Heart left ventricle (tissue), 16 donors: ENCODE results near the gene ZBTB7C. TPM values are rescaled to one million over a fixed set of nuclear protein-coding genes. Genes with fewer than 3 reads are reported as not detected.

Experiments used
- ATAC-seq, 4 donors: fragments of 200-7000 bp; cut with Tn5 transposase; one replicate each; pipeline ENCODE4 v1.9.1; 2020 to 2022; ENCODE audit warnings: moderate library complexity in 4 of 4, mild to moderate bottlenecking in 3 of 4, moderate number of reproducible peaks in 1 of 4
- DNase-seq, 5 donors: peaks; one replicate each; pipeline ENCODE4 v3.0.0-alpha.2; 2020
- H3K27ac ChIP-seq, 12 donors: fragments of 200-600 bp; sonication (generic) in 4 of 12; one replicate each; pipeline versions ENCODE4 v1.5.0 to v1.8.0; 2016 to 2022; ENCODE audit warnings: mild to moderate bottlenecking in 2 of 12
- H3K27me3 ChIP-seq, 9 donors: fragments of 200-600 bp; sonication (generic) in 2 of 9; one replicate each; pipeline versions ENCODE4 v1.5.1 to v1.8.0; 2016 to 2022; ENCODE audit warnings: mild to moderate bottlenecking in 3 of 9
- H3K36me3 ChIP-seq, 9 donors: fragments of 200-600 bp; sonication (generic) in 2 of 9; one replicate each; pipeline versions ENCODE4 v1.5.0 to v1.8.0; 2018 to 2022; ENCODE audit warnings: mild to moderate bottlenecking in 2 of 9
- H3K4me1 ChIP-seq, 12 donors: fragments of 200-600 bp; sonication (generic) in 4 of 12; one replicate each; pipeline versions ENCODE4 v1.5.0 to v1.8.0; 2016 to 2022; ENCODE audit warnings: mild to moderate bottlenecking in 3 of 12
- H3K4me3 ChIP-seq, 12 donors: fragments of 200-600 bp; sonication (generic) in 4 of 12; one replicate each; pipeline versions ENCODE4 v1.5.0 to v1.8.0; 2017 to 2022; ENCODE audit warnings: mild to moderate bottlenecking in 9 of 12, moderate library complexity in 4 of 12
- H3K9me3 ChIP-seq, 12 donors: fragments of 200-600 bp; sonication (generic) in 4 of 12; one replicate each; pipeline versions ENCODE4 v1.5.0 to v1.8.0; 2016 to 2022; ENCODE audit warnings: mild to moderate bottlenecking in 1 of 12
- CTCF ChIP-seq, 12 donors: fragments of 200-600 bp; sonication (generic) in 4 of 12; IDR thresholded peaks; one replicate each; pipeline versions ENCODE4 v1.5.0 to v1.8.0; 2018 to 2022; ENCODE audit warnings: antibody characterized with exemption in 12 of 12, mild to moderate bottlenecking in 5 of 12
- POLR2A ChIP-seq, 2 donors: fragments of 450-650 bp; IDR thresholded peaks; one replicate each; pipeline ENCODE4 v1.6.1; 2017; ENCODE audit warnings: antibody characterized with exemption in 2 of 2, mild to moderate bottlenecking in 2 of 2, moderate library complexity in 2 of 2
- WGBS, 4 donors: extraction: QIAGEN DNeasy Blood & Tissue Kit in 2 of 4; methylation state at CpG; one replicate each; pipeline versions ENCODE4 v1.1.5 to v1.1.7; 2013 to 2018; 5-methylcytosine and 5-hydroxymethylcytosine counted together
- intact Hi-C, 10 donors: fragments of 100-400 bp; cut with DNase I; formaldehyde crosslinking; loops; one replicate each; pipeline versions ENCODE4 v1.11.1 to v1.14.2; 2022
- long read RNA-seq, 3 donors: library from polyadenylated mRNA; unstranded; transcript quantifications; one replicate each; pipeline ENCODE4 v2.0.0, GENCODE V29; 2020 to 2021
- polyA plus RNA-seq, 2 donors: library from polyadenylated mRNA; stranded (reverse); fragments of 200-250 nt; gene quantifications; one replicate each; pipeline ENCODE4 v1.2.3, GENCODE V29; 2013
- total RNA-seq, 9 donors: library from RNA; depleted of rRNA in 2 of 9; stranded (reverse); fragments of >200 nt in 2 of 9; fragmentation: NEBNext Ultra II Directional in 3 of 9; extraction: Animal tissue kit (Norgen Biotek cat#: 25700) in 3 of 9; gene quantifications; one replicate each; pipeline versions ENCODE4 v1.1.0 to v1.2.4, GENCODE V29; 2016 to 2023
- donor health status: ischemic (EF 13 %, LVEDD 7.1; RV severe dilation, severe dysfunction).
- donor health status: healthy with polysubstance abuse.
- donor health status: DM: no; HTN: yes; CAD: no.
- donor health status: DM: no; HTN: no; CAD: no.
- donor health status: ischemic (EF 25% LVEDD 6.9; RV normal size, moderate dysfunction).
- donor health status: ischemic (EF 25% LVEDD 5.7; RV mildly dilated, moderate dysfunction).
- donor health status: healthy.
- donor health status: DM: yes; HTN: yes; CAD: no.
- donor health status: ischemic (EF 35%, LVEDD 5.7; RV mildly dilated, moderate dysfunction).
- donor health status: nonischemic (EF 11% LVEDD 7.7; RV severe dilation, severe dysfunction).
- donor health status: DM: yes; HTN: yes; CAD: no.
- donor health status: PGD.
- donor health status: ischemic (EF 29% LVEDD 5.4; RV normal size, mild dysfunction).
- donor health status: nonischemic (EF 23%, LVEDD 6.1; RV moderate dilation, normal function).

The ZBTB7C gene
- 1 to 10 TPM; 1.9 to 7.5 (median 2.4) TPM for total RNA-seq
- under 1 TPM; 0.68 to 0.99 TPM for polyA plus RNA-seq
- long read RNA-seq, donor 1, partial matches to known transcripts = 0 of 2 reads
- long read RNA-seq, donor 1, other reads (novel, unspliced or antisense) = 2 of 2 reads
- long read RNA-seq, donor 2, partial matches to known transcripts = 0 of 7 reads
- long read RNA-seq, donor 2, other reads (novel, unspliced or antisense) = 7 of 7 reads
- long read RNA-seq, donor 3, partial matches to known transcripts = 0 of 3 reads
- long read RNA-seq, donor 3, other reads (novel, unspliced or antisense) = 3 of 3 reads

GRCh38 chr18:48408727-48409590 is at the start of gene ZBTB7C:
Gene ZBTB7C (minus strand): TSS chr18:48409383.
- TF ChIP-seq CTCF (IDR thresholded peaks at IDR 0.05) (no peak), POLR2A (IDR thresholded peaks at IDR 0.05) (no peak)
- no peaks in the 10 kb centered on the region for H3K36me3 ChIP-seq
- H3K4me3 ChIP-seq = peak within 1 kb of the TSS; percentile 68 to 87 (median 78)
- peaks cover 0 to 53% (median 5%) of the 10 kb centered on the region in 9 donors for H3K27me3 ChIP-seq
- peaks cover 0 to 26% (median 12%) of the 10 kb centered on the region in 12 donors for H3K4me1 ChIP-seq
- intact Hi-C loops = loop anchor here in 2 of 10 donors (5.0 to 10.0 kb wide), 2 partner anchors 67 to 244 kb away; no protein-coding TSS in a partner anchor
- DNase-seq (peak in 4 of 5 donors; percentile 27 to 68 (median 48)), ATAC-seq (peak in 3 of 4 donors; percentile 32 to 44 (median 36))
- no peaks in the 10 kb centered on the region for H3K9me3 ChIP-seq
- H3K27ac ChIP-seq = peak within 1 kb of the TSS in 11 of 12 donors; percentile 56 to 83 (median 73)
- WGBS, 4 donors = 0 to 1% (median 1%) methylated on average over 72 to 136 of the region's 136 CpGs

- ATAC-seq (no peak), DNase-seq (no peak)
- Histone ChIP-seq H3K4me1 (peaks cover 0 to 31% (median 13%) of the 10 kb centered on the region in 12 donors), H3K36me3 (no peaks in the 10 kb centered on the region), H3K27ac (no peak overlapping the region), H3K4me3 (no peak overlapping the region), H3K9me3 (no peaks in the 10 kb centered on the region), H3K27me3 (no peaks in the 10 kb centered on the region)
- TF ChIP-seq POLR2A (IDR thresholded peaks at IDR 0.05) (no peak), CTCF (IDR thresholded peaks at IDR 0.05) (no peak)
- intact Hi-C loops = no loop called here
- 92 to 96% (median 94%) methylated on average over 9 of the region's 9 CpGs for WGBS, 4 donors
Measured at GRCh38 chr18:48456838-48457237, 47.7 kb upstream of the ZBTB7C start.

- peaks cover 0 to 31% (median 13%) of the 10 kb centered on the region in 12 donors for H3K4me1 ChIP-seq
- H3K27ac ChIP-seq = peak overlapping the region in 2 of 12 donors; percentile 6 to 34
- no peaks in the 10 kb centered on the region for H3K9me3 ChIP-seq
- intact Hi-C loops = no loop called here
- WGBS, 4 donors = 68 to 89% (median 70%) methylated on average over 13 of the region's 13 CpGs
- H3K36me3 ChIP-seq = no peaks in the 10 kb centered on the region
- H3K27me3 ChIP-seq = no peaks in the 10 kb centered on the region
- ATAC-seq (peak in 3 of 4 donors; percentile 12 to 38 (median 26)), DNase-seq (no peak)
- no peak overlapping the region for H3K4me3 ChIP-seq
- TF ChIP-seq POLR2A (IDR thresholded peaks at IDR 0.05) = no peak
- TF ChIP-seq CTCF (IDR thresholded peaks at IDR 0.05) = no peak
Measured at GRCh38 chr18:48455555-48456478, 46.6 kb upstream of the ZBTB7C start.
